UCSD-AML1 (cell line): Measurements from ENCODE around the gene ELOVL6.
A peak's percentile ranks its signal among the peaks of the same experiment; 100 is the strongest.
"Not testable (repeated sequence)": the region's sequence is repeated elsewhere in the genome, so short reads cannot be mapped to it uniquely, and the experiment has no call there.

ENCODE experiments used
- DNase-seq: peaks from one replicate; lab custom pipeline; 2025; ENCODE audit not compliant: unreplicated experiment; lab: John Stamatoyannopoulos, UW

ELOVL6 gene

GRCh38 chr4:110198435-110199416 is at the start of gene ELOVL6:
Gene ELOVL6, minus strand, starts transcription at chr4:110198615. Its CDS starts 280 bp downstream, at chr4:110198335.
- DNase-seq = peak; percentile 77

GRCh38 chr4:110248100-110248499 is 49.7 kb upstream of the ELOVL6 start:
- no peak for DNase-seq

- DNase-seq = no peak
Measured at GRCh38 chr4:110247591-110247990, 49.2 kb upstream of the ELOVL6 start.

- DNase-seq = no peak
Measured at GRCh38 chr4:110245577-110245976, 47.2 kb upstream of the ELOVL6 start.

- no peak for DNase-seq
Measured at GRCh38 chr4:110236324-110236723, 37.9 kb upstream of the ELOVL6 start.

- DNase-seq = not testable (repeated sequence)
Measured at GRCh38 chr4:110233581-110233980, 35.2 kb upstream of the ELOVL6 start.

- no peak for DNase-seq
Measured at GRCh38 chr4:110231869-110232268, 33.5 kb upstream of the ELOVL6 start.

GRCh38 chr4:110229266-110229665 is 30.9 kb upstream of the ELOVL6 start:
- DNase-seq = no peak

GRCh38 chr4:110224812-110225211 is 26.4 kb upstream of the ELOVL6 start:
- DNase-seq = no peak

GRCh38 chr4:110224142-110224541 is 25.7 kb upstream of the ELOVL6 start:
- DNase-seq = no peak

- DNase-seq = not testable (repeated sequence)
Measured at GRCh38 chr4:110218935-110219334, 20.5 kb upstream of the ELOVL6 start.

GRCh38 chr4:110217181-110217580 is 18.8 kb upstream of the ELOVL6 start:
- DNase-seq = not testable (repeated sequence)

- DNase-seq = no peak
Measured at GRCh38 chr4:110216129-110216528, 17.7 kb upstream of the ELOVL6 start.

GRCh38 chr4:110211770-110212061 is 13.3 kb upstream of the ELOVL6 start:
- no peak for DNase-seq

GRCh38 chr4:110211007-110211769 is 12.8 kb upstream of the ELOVL6 start:
- DNase-seq = no peak

- DNase-seq = no peak
Measured at GRCh38 chr4:110208419-110208818, 10.0 kb upstream of the ELOVL6 start.

GRCh38 chr4:110207233-110207632 is 8.8 kb upstream of the ELOVL6 start:
- DNase-seq = no peak

- DNase-seq = no peak
Measured at GRCh38 chr4:110202024-110202423, 3.6 kb upstream of the ELOVL6 start.

- DNase-seq = no peak
Measured at GRCh38 chr4:110201502-110201901, 3.1 kb upstream of the ELOVL6 start.

- DNase-seq = no peak
Measured at GRCh38 chr4:110200689-110201088, 2.3 kb upstream of the ELOVL6 start.

GRCh38 chr4:110198049-110198434 is 373 bp downstream of the ELOVL6 start:
- DNase-seq = peak; percentile 43

- peak; percentile 46 for DNase-seq
Measured at GRCh38 chr4:110197529-110198042, 829 bp downstream of the ELOVL6 start.
